ENCODE measurements around the gene P4HA1.

Gene P4HA1

DNA sequence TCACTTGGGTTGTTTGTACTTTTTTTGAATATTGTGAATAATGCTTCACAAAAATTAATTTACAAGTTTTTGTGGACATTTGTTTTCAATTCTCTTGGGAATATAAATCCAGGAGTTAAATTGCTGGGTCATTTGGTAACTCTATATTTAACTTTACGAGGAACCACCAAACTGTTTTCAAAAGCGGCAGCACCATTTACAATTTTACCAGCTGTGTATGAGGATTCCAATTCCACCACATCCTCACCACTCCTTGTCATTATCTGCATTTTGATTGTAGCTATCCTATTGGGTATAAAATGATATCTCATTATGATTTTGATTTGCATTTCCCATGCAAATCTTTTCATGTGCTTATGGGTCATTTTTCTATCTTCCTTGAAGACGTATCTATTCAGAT, 9.6 kb upstream of the P4HA1 start:
- TF ChIP-seq, protein P1, sequence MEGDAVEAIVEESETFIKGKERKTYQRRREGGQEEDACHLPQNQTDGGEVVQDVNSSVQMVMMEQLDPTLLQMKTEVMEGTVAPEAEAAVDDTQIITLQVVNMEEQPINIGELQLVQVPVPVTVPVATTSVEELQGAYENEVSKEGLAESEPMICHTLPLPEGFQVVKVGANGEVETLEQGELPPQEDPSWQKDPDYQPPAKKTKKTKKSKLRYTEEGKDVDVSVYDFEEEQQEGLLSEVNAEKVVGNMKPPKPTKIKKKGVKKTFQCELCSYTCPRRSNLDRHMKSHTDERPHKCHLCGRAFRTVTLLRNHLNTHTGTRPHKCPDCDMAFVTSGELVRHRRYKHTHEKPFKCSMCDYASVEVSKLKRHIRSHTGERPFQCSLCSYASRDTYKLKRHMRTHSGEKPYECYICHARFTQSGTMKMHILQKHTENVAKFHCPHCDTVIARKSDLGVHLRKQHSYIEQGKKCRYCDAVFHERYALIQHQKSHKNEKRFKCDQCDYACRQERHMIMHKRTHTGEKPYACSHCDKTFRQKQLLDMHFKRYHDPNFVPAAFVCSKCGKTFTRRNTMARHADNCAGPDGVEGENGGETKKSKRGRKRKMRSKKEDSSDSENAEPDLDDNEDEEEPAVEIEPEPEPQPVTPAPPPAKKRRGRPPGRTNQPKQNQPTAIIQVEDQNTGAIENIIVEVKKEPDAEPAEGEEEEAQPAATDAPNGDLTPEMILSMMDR (IDR thresholded peaks at IDR 0.05), result no peak

DNA sequence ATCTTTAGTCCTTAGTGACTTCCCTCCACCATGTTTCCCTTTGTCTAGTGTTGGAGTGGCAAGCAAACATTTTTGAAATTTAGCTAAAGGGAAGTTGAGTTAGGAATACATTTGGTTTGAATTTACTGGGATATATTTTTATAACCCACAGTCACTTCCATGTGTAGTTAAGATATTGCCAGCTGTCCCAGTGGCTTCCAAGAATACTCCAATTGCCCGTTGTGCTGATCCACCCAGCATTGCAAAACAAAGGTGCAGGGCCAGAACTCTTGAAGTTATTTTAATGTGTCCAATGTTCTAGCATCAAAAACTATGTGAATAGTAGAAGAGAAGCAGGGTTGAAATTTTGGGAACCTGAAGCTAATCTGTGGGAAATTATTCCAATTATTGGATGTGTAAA, 2.5 kb upstream of the P4HA1 start:
- TF ChIP-seq, protein P1 (IDR thresholded peaks at IDR 0.05), result no peak

DNA sequence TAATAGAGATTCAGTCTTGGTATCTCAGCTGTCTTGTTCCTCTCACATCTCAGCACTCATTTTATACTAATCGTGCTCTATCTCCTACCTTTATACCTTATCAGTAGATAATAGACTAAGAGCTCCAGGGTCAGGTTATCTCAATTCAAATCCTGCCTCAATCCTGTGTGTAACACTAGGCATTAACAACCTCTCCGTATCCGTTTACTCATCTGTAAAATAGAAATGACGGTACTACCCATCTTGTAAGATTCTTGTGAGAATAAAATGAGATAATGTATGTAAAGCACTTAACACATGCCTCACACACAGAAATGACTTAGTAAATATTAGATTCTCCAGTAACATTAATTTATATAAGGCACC, 622 bp upstream of the P4HA1 start:
- TF ChIP-seq, protein P1 (IDR thresholded peaks at IDR 0.05), result no peak

DNA sequence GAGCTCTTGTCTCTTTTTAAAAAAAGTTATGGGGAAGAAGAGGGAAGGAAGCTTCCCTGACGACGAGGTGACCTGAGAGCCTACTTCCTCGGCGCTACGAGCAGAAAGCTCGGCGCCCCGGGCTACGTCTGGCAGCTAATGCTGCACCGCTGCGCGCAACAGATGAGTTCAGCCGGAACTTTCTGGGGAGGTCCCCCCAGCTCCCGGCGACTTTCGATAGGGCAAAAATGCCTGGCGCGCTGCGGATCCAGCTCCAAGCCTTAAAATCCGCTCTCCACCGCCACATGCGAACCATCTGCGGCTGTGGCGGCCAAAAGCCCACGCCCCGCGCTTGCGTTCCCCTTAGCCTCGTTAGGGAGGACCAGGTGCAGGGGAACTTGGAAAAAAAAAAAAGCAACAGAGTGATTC, 621 bp downstream of the P4HA1 start:
- TF ChIP-seq, protein P1 (IDR thresholded peaks at IDR 0.05), result no peak

DNA sequence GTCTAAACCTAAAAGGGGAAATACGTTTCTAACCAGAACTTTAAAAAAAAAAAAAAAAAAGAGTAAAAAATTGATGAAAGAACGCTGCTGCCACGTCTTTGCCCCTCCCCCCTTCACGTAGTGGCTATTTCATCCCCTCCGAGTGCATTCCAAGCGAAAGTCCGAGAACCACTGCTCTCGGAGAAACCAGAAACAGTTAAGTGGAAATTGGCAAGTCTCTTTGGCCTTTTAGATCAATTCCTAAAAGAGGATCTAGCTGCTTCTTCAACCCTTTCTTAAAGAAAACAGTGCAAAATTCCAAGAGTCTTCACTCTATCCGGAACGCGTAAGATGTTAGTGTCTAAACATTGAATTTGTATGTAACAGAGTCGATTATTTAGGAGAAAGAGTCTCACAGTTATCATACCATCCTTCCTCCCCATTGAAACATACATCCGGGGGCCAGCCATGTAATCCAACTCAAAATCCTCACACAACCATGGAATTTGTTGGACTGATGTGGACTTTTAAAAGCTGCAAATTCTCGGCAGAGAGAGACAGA, 1.1 kb downstream of the P4HA1 start:
- TF ChIP-seq, protein P1 (IDR thresholded peaks at IDR 0.05), result no peak

DNA sequence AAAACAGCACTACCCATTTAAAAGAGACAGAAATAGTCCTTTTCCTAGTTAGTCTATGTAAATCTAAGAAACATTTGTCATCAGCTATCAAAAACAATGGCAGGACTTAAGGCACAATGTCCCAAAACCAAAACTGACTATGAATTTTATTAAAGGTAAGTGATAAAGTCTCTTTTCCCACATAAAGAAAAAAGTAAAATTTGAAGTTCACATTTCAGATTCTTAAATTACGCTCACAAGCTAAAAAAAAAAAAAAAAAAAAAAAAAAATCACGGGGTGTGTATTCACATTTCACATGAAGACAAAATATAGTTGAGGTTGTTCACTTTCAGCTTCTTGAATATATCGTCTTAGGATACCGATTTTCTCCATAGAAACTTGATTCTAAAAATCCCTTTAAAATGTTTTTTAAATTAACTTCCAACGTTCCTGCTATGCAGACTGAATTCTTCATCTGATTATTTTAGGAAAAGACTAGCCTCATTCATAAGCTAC, 1.6 kb downstream of the P4HA1 start:
- TF ChIP-seq, protein P1 (IDR thresholded peaks at IDR 0.05), result no peak

DNA sequence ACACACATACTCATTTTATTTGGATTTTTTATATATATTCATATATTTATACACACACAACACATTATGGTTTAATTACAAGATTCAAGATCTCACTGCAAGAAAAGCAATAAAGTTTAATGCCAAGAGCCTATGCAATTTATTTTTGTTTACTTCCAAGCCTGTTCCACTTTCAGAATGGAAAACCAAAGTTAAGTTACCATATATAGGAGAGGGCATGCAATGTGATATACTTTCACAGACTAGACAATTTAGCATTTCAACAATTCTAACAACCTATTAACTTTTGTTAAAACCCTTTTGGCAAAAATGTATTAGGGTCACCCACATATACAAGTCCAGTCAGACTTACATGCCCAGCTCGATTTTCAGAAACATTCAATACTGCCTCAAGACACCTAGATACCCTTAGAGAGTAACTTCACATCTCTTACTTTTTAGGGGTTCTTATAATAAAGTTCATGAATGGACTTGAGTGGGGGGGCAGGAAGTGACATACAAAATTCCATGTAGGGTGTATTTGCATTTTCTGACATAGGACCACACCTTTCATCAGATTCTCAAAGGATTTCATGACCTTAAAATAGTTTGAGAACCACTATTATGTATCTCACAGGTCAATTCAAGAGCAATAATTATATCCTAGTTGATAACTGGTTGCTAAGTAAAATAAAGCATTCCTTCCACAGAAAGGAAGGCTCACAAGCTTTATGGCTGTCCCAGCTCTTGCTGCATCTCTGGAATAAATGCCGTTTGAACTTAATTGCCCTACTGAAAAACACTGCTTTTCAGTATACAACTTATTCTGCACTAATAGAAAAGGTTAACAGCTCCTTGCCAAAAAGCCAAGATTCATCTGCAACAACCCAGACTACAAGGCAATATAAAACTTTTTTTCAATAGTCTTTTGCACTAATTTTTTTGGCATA, 2.5 kb downstream of the P4HA1 start:
- TF ChIP-seq, protein P1 (IDR thresholded peaks at IDR 0.05), result no peak

Measured in LNCAP (cell line).